Skin epidermis (tissue), 12 donors: ENCODE data around the gene EMSY.
"Not testable (repeated sequence)": the region's sequence is repeated elsewhere in the genome, so short reads cannot be mapped to it uniquely, and the experiment has no call there.

Experiments
- H3K27ac ChIP-seq, 21 experiments: fragments of 200-600 bp; sonication (generic) in 11 of 21; one replicate each; pipeline ENCODE4 v1.5.0; 2020; ENCODE audit warnings: mild to moderate bottlenecking in 3 of 21, inconsistent platforms in 2 of 21, moderate library complexity in 2 of 21
- H3K4me3 ChIP-seq, 7 experiments: fragments of 200-600 bp; sonication (generic) in 2 of 7; one replicate each; pipeline ENCODE4 v1.5.0; 2020; ENCODE audit warnings: inconsistent platforms in 2 of 7, mild to moderate bottlenecking in 2 of 7, moderate library complexity in 1 of 7

EMSY gene

DNA sequence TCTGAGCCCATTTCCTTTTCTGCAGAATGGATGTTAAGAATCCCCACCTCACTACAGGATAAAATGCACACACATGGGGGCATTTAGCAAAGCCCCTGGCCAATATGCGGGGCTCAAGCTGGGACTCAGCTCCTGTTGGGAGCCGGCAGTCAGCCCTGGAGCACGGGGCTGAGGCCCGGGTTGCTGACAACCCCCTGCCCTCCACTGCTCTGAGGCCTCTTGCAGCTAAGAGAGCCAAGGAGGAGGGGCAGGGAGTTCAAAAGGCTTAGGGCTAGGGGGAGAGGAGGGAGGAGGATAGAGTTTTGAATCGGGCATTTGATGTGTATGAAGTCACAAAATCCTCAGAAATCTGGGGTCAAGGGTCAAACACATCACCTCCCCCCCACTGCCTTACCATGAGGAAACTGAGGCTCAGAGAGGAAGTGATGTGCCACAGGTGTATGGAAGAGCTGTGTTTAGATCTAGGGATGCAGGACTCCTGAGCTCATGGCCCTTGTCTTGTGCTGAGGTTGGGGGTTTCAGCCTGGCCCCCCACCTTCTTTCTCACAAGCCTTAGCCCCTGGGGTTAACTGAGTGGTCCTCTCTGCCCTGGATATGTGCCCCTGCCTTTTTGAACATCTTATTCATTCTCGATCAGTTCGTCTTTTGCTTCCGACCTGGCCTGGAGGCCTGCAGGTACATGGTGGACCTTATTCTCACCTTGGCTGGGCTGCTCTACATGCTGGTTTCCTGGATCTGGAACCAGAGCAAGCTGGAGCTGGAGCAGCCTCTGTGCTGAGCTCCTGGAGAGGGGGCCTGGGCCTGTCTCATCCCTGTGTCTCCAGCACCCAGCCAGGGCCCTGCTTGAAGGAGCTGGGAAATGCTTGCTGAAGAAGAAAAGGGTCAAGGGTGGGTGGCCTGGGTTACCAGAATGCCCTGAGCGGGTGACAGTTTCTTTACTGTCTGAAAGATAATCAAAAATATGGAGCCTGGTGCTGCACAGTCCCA lies 145.4 kb downstream of the EMSY start:
- H3K4me3 ChIP-seq: no peak overlapping the region
- H3K27ac ChIP-seq: peak overlapping the region in 4 of 21 experiments; percentile 1 to 7 (median 4)

DNA sequence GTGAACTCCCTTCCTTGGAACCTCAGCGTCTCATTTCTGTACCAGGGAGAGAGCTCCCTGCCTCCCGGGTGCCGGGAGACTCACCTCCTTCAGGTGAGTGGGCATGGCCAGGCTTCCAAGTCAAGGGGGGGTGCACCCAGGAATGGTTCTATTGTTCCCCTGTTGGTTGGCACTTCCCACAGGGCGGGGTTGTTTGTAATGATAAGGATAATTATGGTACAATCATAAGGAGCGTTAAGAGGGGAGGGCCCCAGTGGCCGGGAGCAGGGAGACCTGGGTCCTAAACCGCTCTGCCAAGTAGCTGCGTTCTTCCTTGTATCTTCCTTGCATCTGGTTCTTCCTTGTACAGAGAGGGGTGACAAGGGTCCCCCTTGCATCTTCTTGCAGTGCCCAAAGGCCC lies 146.6 kb downstream of the EMSY start:
- Histone ChIP-seq H3K4me3 (no peak overlapping the region), H3K27ac (peak overlapping the region in 1 of 21 experiments; percentile 14)

DNA sequence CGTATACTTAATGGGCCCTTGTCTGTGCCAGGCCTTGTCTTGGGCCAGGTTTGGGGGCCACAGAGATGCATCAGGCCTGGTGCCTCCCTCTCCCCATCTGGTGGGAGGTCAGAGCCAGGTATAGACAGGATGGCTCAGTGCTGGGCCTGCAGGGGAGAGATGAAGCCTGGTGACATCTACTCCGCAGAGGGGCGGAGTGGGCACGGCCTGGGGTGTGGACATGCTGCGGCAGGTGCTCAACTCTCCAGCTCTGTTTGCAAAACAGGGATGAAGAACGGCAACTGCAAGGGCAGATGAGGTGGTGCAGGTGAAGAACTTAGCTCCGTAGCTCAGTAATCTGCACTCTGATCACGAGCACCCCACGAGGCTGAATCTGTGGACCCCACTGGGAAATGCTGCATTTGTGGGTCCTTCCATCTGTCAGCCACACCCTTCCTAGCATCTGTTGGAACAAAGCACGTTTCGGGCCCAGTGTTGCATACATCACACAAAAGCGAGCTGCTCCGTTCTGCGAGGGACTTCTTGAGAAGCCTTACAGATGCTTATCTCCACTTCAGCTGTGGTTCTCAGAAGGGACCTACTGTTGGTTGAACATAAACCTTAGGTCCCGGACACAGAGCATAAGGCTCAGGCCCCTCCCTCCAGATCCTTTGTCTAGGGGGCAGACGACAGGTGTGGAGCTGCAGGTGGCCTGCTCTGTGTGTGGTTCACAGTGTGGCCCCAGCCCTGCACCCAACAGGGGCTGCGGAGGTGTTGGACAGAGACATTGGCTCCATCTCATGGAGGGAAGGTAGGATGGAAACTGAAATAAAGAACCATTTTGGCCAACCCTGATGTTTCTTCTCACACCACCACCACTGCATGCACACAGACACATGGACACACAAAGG lies 147.5 kb downstream of the EMSY start:
- Histone ChIP-seq H3K4me3 (no peak overlapping the region), H3K27ac (peak overlapping the region in 2 of 21 experiments; percentile 14 to 29)

DNA sequence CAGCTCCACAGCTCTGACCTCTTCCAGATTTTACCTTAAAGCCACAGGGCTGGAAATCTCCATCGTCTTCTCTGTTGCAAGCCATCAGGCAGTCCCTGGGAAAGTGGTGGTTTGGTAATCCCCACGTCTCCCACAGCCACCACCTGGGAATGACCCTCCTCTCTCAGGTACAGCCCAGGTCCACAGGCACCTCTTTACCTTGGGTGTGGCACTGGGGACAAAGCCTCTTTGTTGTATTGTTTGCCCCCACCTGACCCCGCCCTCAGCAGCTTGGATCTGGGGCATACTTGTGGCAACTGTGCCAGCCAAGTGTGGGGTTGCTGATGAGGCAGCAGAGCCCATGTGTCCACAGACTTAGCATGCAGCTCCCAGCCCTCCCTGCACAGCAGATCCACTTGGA lies 148.1 kb downstream of the EMSY start:
- Histone ChIP-seq H3K27ac (no peak overlapping the region), H3K4me3 (no peak overlapping the region)

DNA sequence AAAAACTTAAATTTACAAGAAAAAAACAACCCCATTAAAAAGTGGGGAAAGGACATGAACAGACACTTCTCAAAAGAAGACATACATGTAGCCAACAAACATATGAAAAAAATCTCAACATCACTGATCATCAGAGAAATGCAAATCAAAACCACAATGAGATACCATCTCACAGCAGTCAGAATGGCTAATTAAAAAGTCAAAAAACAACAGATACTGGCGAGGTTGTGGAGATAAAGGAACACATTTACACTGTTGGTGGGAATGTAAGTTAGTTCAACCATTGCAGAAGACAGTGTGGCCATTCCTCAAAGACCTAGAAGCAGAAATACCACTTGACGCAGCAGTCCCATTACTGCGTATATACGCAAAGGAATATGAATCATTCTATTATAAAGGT lies 150.3 kb downstream of the EMSY start:
- H3K27ac ChIP-seq, H3K4me3 ChIP-seq: not testable (repeated sequence)

DNA sequence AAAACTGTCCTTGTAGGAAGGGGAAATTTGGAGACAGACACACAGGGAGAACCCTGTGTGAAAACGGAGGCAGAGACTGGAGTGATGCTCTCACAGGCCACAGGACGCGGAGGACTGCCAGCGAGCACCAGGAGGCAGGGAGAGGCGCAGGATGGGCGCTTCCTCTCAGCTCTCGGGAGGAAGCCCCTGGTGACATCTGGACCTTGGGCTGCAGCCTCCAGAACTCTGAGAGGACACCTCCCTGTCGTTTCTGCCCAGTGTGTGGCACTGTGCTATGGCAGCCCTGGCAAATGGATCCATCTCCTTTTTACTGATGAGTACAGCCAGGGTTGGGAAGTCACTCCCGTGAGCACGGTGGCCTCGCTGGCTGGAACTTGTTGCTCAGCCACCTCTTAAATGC lies 151.8 kb downstream of the EMSY start:
- no peak overlapping the region for H3K27ac ChIP-seq
- H3K4me3 ChIP-seq: no peak overlapping the region

DNA sequence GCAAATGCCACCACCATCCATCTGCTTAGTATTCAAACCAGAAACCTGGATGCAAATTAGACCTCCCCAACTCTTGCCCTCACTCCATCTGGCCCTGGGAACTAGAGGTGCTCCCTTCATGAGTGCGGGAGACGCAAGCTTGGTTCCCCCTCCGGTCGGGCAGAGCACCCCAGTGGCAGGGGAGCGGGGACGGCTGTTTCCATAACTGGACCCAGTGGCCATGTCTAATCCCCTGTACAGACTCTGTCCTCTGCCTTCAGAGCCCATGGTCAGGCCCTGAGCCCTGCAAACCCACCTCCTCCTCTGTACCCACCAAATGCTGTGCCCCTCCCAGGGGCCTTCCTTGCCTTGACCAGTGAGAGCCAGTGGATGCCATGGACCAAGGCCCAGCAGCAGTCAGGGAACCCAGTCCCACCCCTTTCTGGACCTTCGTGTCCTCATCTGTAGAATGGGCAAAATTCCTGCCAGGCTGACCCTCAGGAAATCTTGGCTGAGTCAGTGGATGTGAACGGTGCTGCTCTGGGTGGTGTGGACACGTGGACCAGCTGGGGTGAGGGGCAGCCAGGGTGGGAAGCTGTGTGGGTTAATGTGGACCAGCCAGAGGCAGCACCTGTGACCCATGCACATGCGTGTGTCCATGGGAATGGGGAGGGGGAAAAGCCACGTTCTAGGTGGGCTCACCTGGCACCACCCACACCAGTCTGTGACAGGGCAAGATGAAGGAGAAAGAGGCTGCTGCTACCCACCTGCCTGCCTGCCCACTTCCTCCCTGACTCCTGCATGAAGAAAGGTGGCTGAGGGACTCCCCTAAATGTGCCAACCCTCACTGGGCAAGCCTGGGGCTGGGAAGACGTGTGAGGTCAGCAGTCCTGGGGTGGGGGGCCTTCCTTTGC lies 153.0 kb downstream of the EMSY start:
- no peak overlapping the region for H3K27ac ChIP-seq
- H3K4me3 ChIP-seq: no peak overlapping the region

DNA sequence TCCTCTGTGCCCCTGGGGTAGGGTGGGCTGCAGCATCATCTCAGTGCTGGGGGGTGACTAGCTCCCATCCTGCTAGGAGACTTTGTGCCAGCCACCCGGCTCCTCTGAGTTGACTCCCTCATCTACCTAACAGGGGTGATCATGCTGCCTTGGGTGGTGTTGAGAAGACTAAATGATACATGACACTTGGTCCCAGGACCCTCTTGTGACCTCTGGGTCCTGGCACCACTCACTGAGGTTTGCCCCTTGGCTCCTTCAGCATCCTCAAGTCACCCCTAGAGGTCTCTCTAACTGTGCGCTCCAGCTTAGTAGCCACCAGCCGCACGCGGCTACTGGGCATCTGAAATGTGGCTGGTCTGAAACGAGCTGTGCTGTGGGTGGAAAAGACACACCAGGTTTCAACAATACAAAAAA lies 153.6 kb downstream of the EMSY start:
- H3K4me3 ChIP-seq: no peak overlapping the region
- no peak overlapping the region for H3K27ac ChIP-seq

DNA sequence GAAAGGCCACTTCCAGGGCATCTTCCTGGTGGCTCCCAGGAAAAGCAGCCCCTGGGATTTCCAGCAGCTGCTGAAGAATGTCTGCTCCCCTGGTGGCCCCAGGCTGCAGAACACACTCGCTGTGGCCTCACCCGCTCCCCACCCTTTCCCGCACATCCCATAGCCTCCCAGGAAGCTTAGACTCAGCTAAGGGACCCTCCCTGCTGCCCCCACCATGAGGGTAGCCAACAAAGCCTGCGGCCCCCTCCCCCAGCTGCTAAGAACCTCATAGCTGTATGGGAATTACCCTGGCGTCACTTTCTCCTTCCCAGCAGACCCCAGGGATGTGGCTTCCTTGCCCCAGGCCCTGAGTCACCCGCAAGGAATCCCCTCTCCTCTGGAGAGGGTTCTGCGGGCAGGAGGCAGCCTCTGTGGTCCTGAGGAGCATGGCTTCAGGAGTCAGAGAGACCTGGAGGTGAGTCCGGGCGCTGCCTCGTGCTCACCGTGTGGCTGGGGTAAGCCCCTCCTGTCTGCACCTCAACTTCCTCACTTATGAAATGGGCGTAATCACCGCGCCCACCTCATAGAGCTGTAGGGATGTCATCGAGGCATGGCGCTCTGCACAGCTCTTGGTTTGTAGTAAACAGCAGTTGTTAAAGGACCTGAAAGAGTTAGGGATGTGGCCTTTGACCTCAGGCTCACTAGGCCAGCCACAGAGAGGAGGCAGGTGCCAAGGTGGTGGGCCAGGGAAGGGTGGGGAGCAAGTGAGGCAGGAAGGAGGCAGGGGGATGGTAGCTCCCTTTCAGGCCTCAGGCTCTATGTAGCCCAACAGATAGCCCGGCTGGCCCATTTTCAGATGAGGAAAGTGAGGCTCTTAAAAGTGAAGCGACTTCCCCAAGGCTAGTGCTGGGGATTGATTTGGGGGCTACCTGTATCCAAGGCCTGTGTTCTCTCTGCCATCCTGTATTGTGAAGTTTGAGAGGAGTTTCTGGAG lies 154.5 kb downstream of the EMSY start:
- H3K4me3 ChIP-seq: no peak overlapping the region
- no peak overlapping the region for H3K27ac ChIP-seq

DNA sequence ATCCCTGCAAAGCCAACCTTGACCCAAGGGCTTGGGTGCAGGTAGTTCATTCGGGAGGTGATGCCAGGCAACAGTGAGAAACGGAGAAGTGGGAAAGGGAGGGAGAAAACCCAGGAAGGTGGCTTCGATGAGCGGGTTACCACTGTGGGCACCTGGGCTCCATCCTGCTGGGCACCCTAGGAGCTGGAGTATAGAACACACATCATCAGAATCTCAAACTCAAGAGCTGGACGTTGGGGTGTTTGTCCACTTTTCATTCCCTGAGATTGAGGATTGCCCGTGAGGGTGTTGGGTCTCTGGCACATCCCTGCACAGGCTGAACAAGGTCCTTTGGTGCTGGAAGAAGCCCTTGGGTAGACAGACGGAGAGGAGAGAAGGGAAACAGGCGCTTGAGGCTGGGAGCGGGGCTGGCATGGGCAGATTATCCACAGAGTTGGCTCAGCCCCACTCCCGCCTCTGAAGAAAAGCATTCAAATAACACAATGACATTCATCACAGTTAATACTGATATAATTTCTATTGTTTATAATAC lies 155.4 kb downstream of the EMSY start:
- Histone ChIP-seq H3K4me3 (no peak overlapping the region), H3K27ac (no peak overlapping the region)

DNA sequence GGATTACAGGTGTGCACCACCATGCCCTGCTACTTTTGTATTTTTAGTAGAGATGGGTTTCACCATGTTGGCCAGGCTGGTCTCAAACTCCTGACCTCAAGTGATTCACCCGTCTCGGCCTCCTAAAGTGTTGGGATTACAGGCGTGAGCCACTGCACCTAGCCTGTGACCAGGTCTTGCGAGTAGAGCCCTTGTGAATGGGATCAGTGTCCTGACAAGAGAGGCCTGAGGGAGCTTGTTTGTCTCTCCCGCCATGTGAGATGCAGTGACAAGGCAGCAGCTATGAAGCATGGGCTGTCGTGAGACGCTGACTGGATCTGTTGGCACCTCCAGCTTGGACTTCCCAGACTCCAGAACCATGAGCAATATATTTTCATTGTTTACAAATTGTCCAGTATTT lies 156.5 kb downstream of the EMSY start:
- peak overlapping the region in 4 of 21 experiments; percentile 19 to 87 (median 82) for H3K27ac ChIP-seq
- H3K4me3 ChIP-seq: no peak overlapping the region

DNA sequence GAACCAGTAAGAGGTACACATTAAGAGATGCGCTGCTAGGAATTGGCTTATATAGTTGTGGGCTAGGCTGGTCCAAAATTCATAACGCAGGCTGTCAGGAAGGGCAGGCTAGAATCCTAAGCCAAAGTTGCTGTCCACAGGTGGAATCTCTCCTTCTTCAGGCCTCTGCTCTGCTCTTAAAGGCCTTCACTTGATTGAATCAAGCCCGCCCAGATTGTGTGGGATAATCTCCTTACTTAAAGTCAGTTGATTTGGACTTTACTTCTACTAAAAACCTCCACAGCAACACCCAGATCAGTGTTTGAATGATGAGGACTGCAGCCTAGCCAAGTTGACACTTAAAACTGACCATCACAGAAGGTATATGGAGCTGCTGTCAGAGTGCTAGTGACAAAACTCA lies 156.9 kb downstream of the EMSY start:
- Histone ChIP-seq H3K27ac (peak overlapping the region in 8 of 21 experiments; percentile 19 to 87 (median 82)), H3K4me3 (no peak overlapping the region)

DNA sequence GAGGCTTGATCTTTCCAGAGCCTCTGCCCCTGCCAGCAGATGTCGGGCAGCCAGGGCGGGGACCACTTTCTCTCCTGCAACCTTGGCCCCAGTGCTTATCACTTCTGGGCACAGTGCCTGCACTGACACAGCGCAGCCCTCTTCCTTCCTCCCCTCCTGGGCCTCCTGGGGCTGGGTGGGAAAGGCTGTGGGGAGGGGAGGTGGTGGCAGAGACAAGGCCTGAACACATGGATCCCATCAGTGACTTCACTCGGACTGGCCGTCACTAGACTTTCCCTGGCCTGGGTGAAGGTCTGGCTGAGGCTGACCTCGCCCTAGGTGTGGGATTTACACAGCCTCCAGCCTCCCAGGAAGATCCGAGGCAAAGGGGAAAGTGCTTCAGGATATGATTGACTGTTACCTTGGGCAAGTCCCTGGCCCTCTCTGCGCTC lies 157.6 kb downstream of the EMSY start:
- H3K27ac ChIP-seq: peak overlapping the region in 12 of 21 experiments; percentile 8 to 87 (median 70)
- H3K4me3 ChIP-seq: no peak overlapping the region
